Inflammatory macrophage (primary cell): ENCODE data around the gene SP1.
A peak's percentile ranks its signal among the peaks of the same experiment; 100 is the strongest.
"Not testable (repeated sequence)": the region's sequence is repeated elsewhere in the genome, so short reads cannot be mapped to it uniquely, and the experiment has no call there.

Experiments
- DNase-seq, 2 donors: peaks; one replicate each; pipeline ENCODE4 v3.0.0-alpha.2; 2020 to 2022

Gene SP1

DNA sequence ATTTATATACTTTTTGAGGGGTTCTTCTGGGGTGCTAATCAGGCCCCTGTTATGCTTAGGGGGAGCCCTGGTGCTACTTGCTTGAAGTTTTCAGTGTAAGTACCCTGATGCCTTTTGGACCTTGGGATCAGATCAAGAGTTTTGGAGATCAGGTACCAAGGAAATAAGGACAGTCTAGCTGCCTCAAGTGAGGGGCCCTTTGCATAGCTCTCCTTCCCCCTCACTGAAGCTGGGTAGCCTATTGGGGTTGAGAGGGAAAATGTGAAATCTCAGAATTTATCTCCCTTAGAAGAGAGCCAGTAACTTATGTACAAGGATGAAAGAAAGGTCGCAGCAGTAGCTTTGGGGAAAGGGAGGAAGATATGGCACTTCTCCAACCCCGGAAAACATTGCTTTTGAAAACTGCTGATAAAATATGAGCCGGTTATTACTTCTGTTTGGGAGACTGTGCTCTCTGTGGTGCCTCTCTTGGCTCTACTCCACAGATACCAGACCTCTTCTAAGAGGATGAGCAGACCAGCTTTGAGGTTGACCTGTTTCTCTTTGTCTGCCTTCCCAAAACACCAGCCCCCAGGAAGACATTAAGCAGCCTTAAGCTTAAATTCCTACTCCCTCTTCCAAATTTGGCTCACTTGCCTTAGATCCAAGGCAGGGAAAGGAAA, 34.9 kb downstream of the SP1 start:
- no peak for DNase-seq

DNA sequence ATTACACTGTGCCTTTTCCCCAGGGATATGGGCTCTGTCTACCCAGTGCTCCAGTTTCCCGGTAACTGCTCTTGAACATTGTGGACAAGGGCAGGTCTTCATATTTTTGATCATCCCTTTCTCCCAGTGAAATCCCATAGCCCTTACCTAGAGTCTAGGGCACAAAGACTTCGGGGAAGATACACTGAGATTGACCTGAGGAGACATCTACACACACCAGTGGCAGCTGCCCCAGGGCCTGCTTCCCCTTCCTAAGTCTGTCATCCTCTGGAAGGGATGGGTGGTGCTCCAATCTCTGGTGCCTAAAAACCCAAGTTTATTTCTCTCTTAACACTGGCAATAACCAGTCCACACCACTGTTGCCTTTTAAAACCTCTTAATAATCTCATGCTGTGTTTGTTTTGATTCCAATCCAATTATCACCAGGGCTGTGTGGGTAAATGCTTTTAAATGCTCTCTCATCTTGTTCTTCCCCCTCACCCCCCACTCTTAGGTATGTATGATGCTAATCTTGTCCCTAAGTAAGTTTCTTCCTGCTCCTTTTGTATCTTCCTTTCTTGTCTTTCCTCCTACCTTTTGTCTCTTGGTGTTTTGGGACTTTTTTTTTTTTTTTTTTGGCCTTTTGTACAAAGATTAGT, 35.9 kb downstream of the SP1 start:
- DNase-seq, result peak in 1 of 2 donors; percentile 13

- peak; percentile 52 to 80 for DNase-seq
These were observed 37.4 kb downstream of the SP1 start for GRCh38 chr12:53417291-53417816.

GRCh38 chr12:53418221-53418620, 38.2 kb downstream of the SP1 start:
- DNase-seq, result no peak

GRCh38 chr12:53419756-53420155, 39.8 kb downstream of the SP1 start:
- no peak for DNase-seq

DNA sequence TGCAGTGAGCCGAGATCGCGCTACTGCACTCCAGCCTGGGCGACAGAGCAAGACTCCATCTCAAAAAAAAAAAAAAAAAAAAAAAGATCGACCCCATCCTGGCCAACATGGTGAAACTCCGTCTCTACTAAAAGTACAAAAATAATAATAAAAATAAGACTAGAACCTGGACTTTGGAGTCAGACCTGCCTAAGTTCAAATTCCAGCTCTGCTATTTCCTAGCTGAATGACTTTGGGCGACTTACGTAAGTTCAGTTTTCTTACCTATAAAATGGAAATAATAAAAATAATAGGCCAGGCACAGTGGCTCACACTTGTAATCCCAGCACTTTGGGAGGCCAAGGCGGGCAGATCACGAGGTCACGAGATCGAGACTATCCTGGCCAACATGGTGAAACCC, 42.3 kb downstream of the SP1 start:
- DNase-seq, result not testable (repeated sequence)

- DNase-seq, result no peak
These were observed 43.6 kb downstream of the SP1 start, which contains the start of gene AMHR2 for GRCh38 chr12:53423597-53423996. TSS of gene AMHR2 (plus strand) at chr12:53423855. CDS start at chr12:53423935, 80 bp downstream.

GRCh38 chr12:53424626-53425514, 44.9 kb downstream of the SP1 start:
- no peak for DNase-seq

- no peak for DNase-seq
These were observed 45.7 kb downstream of the SP1 start for GRCh38 chr12:53425515-53426150.

- no peak for DNase-seq
These were observed 48.1 kb downstream of the SP1 start for GRCh38 chr12:53427905-53428594.

- no peak for DNase-seq
These were observed 48.8 kb downstream of the SP1 start for GRCh38 chr12:53428741-53429140.

- DNase-seq, result no peak
These were observed 50.1 kb downstream of the SP1 start for GRCh38 chr12:53430116-53430515.

GRCh38 chr12:53431187-53431586, 51.2 kb downstream of the SP1 start:
- DNase-seq, result no peak

DNA sequence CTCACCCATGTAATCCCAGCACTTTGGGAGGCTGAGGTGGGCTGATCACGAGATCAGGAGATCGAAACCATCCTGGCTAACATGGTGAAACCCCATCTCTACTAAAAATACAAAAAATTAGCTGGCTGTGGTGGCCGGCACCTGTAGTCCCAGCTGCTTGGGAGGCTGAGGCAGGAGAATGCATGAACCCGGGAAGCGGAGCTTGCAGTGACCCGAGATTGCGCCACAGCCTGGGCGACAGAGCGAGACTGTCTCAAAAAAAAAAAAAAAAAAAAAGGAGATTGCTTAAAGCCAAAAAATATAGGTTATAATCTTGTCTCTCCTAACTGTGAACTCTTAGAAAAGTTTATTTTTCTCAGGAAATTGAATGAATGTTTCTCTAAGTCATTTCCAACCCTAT, 55.4 kb downstream of the SP1 start:
- peak in 1 of 2 donors; percentile 14 for DNase-seq

DNA sequence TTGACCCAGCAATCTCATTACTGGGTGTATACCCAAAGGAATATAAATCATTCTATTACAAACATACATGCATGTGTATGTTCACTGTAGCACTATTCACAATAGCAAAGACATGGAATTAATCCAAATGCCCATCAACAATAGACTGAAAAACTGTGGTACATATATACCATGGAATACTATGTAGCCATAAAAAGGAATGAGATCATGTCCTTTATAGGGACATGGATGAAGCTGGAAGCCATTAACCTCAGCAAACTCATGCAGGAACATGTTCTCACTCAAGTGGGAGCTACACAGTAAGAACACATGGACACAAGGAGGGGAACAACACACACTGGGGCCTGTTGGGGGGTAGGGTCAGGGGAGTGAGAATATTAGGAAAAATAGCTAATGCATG, 59.6 kb downstream of the SP1 start:
- not testable (repeated sequence) for DNase-seq

DNA sequence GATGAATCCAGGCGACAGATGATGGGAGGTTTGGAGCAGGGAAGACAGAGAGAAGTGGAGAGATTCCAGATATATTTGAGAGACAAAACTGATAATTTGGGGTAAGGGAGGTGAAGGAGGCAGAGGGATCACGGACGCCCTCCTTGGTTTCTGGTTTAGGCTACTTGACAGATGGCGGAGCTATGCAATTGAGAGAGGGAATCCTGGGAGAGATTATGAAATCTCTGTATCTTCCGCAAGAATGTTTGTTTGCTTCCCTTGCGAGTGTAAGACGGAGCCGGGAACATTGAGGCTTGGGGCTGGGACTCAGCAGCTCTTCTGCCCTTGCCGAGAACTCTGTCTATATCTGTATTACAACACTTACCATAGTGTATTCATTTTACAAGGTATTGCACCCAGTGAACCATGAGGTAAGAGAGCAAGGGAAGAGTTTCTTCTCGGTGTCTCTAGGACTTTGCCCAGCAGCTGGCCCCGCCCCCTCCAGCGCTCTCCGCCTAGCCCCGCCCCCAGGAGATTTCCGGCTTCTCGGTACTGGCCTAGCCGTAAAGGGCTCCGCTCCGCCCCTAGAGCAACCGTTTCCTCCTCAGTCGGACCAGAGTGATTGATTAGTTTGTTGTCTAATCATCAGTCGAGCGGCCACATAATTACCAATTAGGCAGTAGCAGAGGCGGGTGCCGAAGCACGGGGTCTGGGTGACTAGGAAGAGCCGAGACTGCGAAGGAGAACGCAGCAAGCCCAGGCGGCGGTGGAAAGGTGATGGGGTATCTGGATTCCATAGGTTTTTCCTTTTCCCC, 61.3 kb downstream of the SP1 start, which contains the start of gene PRR13:
Gene PRR13, plus strand, starts transcription at position 695 of the 794 bp plus-strand sequence. CDS start 981 bp downstream, outside the sequence.
- DNase-seq, result peak; percentile 100

GRCh38 chr12:53443955-53444354, 64.0 kb downstream of the SP1 start:
- DNase-seq, result no peak

DNA sequence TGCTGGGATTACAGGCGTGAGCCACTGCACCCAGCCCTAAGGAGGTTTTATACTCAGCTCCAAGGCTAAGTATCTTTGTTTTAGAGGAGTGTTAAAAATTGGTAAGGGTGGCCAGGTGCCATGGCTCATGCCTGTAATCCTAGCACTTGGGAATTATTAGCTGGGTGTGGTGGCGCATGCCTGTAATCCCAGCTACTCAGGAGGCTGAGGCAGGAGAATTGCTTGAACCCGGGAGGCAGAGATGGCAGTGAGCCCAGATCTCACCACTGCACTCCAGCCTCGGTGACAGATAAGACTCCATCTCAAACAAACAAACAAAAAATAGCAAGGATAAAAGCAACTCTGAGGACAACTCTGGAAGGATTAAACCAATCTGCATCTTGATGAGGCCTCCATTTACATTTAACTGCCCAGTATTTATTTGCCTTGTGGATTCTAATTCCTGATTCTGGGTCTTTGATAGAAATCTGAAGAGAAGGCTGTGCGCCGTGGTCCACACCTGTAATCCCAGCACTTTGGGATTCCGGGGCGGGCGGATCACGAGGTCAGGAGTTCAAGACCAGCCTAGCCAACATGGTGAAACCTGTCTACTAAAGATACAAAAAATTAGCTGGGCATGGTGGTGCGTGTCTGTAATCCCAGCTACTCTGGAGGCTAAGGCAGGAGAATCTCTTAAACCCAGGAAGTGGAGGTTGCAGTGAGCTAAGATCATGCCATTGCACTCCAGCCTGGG, 64.8 kb downstream of the SP1 start:
- not testable (repeated sequence) for DNase-seq

- DNase-seq, result no peak
These were observed 71.0 kb downstream of the SP1 start for GRCh38 chr12:53450936-53451335.

- DNase-seq, result peak; percentile 99
These were observed 71.7 kb downstream of the SP1 start, which contains the start of gene PCBP2 for GRCh38 chr12:53451661-53452158. TSS of gene PCBP2 (plus strand) at chr12:53452102. CDS start at chr12:53454801, 2,699 bp downstream.
